SK-N-SH treated with all-trans-retinoic acid at 6 μM for 48 hours (cell line): Measurements from ENCODE around the gene APOC3.
"Not testable (repeated sequence)": the region's sequence is repeated elsewhere in the genome, so short reads cannot be mapped to it uniquely, and the experiment has no call there.

Experiments
- ARNTL ChIP-seq: fragments of 450-650 bp; formaldehyde crosslinking; IDR thresholded peaks from 2 replicates; pipeline ENCODE4 v1.5.0; 2020; ENCODE audit warnings: low read depth, mild to moderate bottlenecking, moderate library complexity, borderline replicate concordance
- CREB5 ChIP-seq: fragments of 250-450 bp; sonication (Bioruptor Pico); IDR thresholded peaks from 2 replicates; pipeline ENCODE4 v1.5.1; 2020; ENCODE audit warnings: low read depth, mild to moderate bottlenecking, moderate library complexity
- PATZ1 ChIP-seq: fragments of 250-450 bp; sonication (Bioruptor Pico); IDR thresholded peaks from 2 replicates; pipeline ENCODE4 v1.8.0; 2020; ENCODE audit warnings: mild to moderate bottlenecking, moderate library complexity, borderline replicate concordance
- POU6F1 ChIP-seq: fragments of 250-450 bp; sonication (Bioruptor Pico); IDR thresholded peaks from 2 replicates; pipeline ENCODE4 v1.8.0; 2021; ENCODE audit warnings: low read depth, mild to moderate bottlenecking, moderate library complexity, borderline replicate concordance
- PPARA ChIP-seq: fragments of 250-450 bp; sonication (Bioruptor Pico); IDR thresholded peaks from 2 replicates; pipeline ENCODE4 v1.5.0; 2020; ENCODE audit warnings: mild to moderate bottlenecking, borderline replicate concordance
- SNAI2 ChIP-seq: fragments of 250-450 bp; sonication (Bioruptor Pico); IDR thresholded peaks from 2 replicates; pipeline ENCODE4 v1.5.0; 2020; ENCODE audit warnings: mild to moderate bottlenecking, moderate library complexity
- ZFP30 ChIP-seq: fragments of 450-650 bp; formaldehyde crosslinking; IDR thresholded peaks from 2 replicates; pipeline ENCODE4 v1.5.0; 2022; ENCODE audit warnings: mild to moderate bottlenecking, moderate library complexity

- not testable (repeated sequence) for TF ChIP-seq PPARA (CRISPR knock-in tag); SNAI2 (CRISPR knock-in tag); ZFP30 (CRISPR knock-in tag); ARNTL (CRISPR knock-in tag); PATZ1 (CRISPR knock-in tag); CREB5; POU6F1 (CRISPR knock-in tag)
Observed at GRCh38 chr11:116801662-116802061, 28.0 kb upstream of the APOC3 start.
